ENCODE results near the gene STT3B.

GRCh38 chr3:31676556-31676955, 143.8 kb downstream of the STT3B start:
- TF ChIP-seq, protein P1, sequence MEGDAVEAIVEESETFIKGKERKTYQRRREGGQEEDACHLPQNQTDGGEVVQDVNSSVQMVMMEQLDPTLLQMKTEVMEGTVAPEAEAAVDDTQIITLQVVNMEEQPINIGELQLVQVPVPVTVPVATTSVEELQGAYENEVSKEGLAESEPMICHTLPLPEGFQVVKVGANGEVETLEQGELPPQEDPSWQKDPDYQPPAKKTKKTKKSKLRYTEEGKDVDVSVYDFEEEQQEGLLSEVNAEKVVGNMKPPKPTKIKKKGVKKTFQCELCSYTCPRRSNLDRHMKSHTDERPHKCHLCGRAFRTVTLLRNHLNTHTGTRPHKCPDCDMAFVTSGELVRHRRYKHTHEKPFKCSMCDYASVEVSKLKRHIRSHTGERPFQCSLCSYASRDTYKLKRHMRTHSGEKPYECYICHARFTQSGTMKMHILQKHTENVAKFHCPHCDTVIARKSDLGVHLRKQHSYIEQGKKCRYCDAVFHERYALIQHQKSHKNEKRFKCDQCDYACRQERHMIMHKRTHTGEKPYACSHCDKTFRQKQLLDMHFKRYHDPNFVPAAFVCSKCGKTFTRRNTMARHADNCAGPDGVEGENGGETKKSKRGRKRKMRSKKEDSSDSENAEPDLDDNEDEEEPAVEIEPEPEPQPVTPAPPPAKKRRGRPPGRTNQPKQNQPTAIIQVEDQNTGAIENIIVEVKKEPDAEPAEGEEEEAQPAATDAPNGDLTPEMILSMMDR (IDR thresholded peaks at IDR 0.05 in 8 of 11, conservative IDR thresholded peaks at IDR 0.05 in 3 of 11): no peak
- TF ChIP-seq POLR2AphosphoS5 (IDR thresholded peaks at IDR 0.05): no peak

All from spleen (tissue), 7 donors.